ENCODE results near the gene TRAF1. TPM values are rescaled to one million over a fixed set of nuclear protein-coding genes. Genes with fewer than 3 reads are reported as not detected.
A peak's percentile ranks its signal among the peaks of the same experiment; 100 is the strongest.

The TRAF1 gene
- total RNA-seq, 2 experiments from 2014 or later = 60.3 to 61.7 TPM

- peaks cover 92% of the 10 kb centered on the region for H3K36me3 ChIP-seq (ENCODE audit: insufficient read depth, low read length)
- Mint-ChIP-seq H3K27ac (peak overlapping the region; percentile 77), H3K27me3 (no peaks in the 10 kb centered on the region), H3K36me3 (ENCODE audit: low read depth) (peaks cover 98% of the 10 kb centered on the region), H3K4me1 (ENCODE audit: low read depth) (peaks cover 81% of the 10 kb centered on the region), H3K4me3 (no peak overlapping the region), H3K9me3 (no peaks in the 10 kb centered on the region)
- TF ChIP-seq CTCF (IDR thresholded peaks at IDR 0.05) = no peak
- POLR2A ChIA-PET = interaction anchor here (1.2 to 36.2 kb wide), 4 partner anchors 10 to 38 kb away, joined by 3 to 1343 read pairs (median 286); partner anchors contain the start of gene TRAF1
- ATAC-seq (ENCODE audit: poor library complexity) (no peak), DNase-seq (peak in 1 of 14 experiments; percentile 35)
- no peak overlapping the region for H3K4me3 ChIP-seq (ENCODE audit: low read length)
- no peaks in the 10 kb centered on the region for H3K27me3 ChIP-seq (ENCODE audit: control insufficient read depth in 1 of 2, insufficient read depth in 2 of 2, low read length in 2 of 2)
- H3K27ac ChIP-seq (ENCODE audit: low read depth in 1 of 2, low read length in 2 of 2) = peak overlapping the region in 1 of 2 donors; percentile 74
- intact Hi-C loops (cut with DNase I, micrococcal nuclease) = loop anchor here in 1 of 2 experiments (5.0 kb wide), 1 partner anchor 33 kb away; the partner anchor contains the start of gene PHF19
- CTCF ChIA-PET = no interaction called here
- H3K9me3 ChIP-seq (ENCODE audit: control insufficient read depth in 1 of 2, insufficient read depth in 1 of 2, low read length in 2 of 2) = no peaks in the 10 kb centered on the region
- H3K4me1 ChIP-seq (ENCODE audit: insufficient read depth, low read length) = peaks cover 83% of the 10 kb centered on the region
Observed at GRCh38 chr9:120910643-120911042, 16.0 kb downstream of the TRAF1 start.

GRCh38 chr9:120909904-120910303 is 16.7 kb downstream of the TRAF1 start:
- peak; percentile 61 for ATAC-seq (ENCODE audit: poor library complexity)
- peak overlapping the region; percentile 74 to 84 for H3K27ac ChIP-seq (ENCODE audit: low read depth in 1 of 2, low read length in 2 of 2)
- Mint-ChIP-seq H3K4me3 (peak overlapping the region; percentile 30), H3K27ac (peak overlapping the region; percentile 77), H3K36me3 (ENCODE audit: low read depth) (peaks cover 99% of the 10 kb centered on the region), H3K27me3 (no peaks in the 10 kb centered on the region), H3K9me3 (no peaks in the 10 kb centered on the region), H3K4me1 (ENCODE audit: low read depth) (peaks cover 81% of the 10 kb centered on the region)
- no peak overlapping the region for H3K4me3 ChIP-seq (ENCODE audit: low read length)
- H3K4me1 ChIP-seq (ENCODE audit: insufficient read depth, low read length) = peaks cover 83% of the 10 kb centered on the region
- intact Hi-C loops (cut with DNase I, micrococcal nuclease) = loop anchor here in 1 of 2 experiments (5.0 kb wide), 1 partner anchor 33 kb away; the partner anchor contains the start of gene PHF19
- ChIA-PET POLR2A (interaction anchor here (1.0 to 36.2 kb wide), 4 partner anchors 9 to 41 kb away, joined by 3 to 1343 read pairs (median 286); partner anchors contain the start of gene TRAF1), CTCF (interaction anchor here (1.0 to 1.3 kb wide), 2 partner anchors 17 to 41 kb away, joined by 3 to 5 read pairs; partner anchors contain the start of gene TRAF1)
- H3K36me3 ChIP-seq (ENCODE audit: insufficient read depth, low read length) = peaks cover 92% of the 10 kb centered on the region
- no peaks in the 10 kb centered on the region for H3K9me3 ChIP-seq (ENCODE audit: control insufficient read depth in 1 of 2, insufficient read depth in 1 of 2, low read length in 2 of 2)
- no peak for TF ChIP-seq CTCF (IDR thresholded peaks at IDR 0.05)
- peak in 11 of 14 experiments; percentile 35 to 81 (median 55) for DNase-seq
- H3K27me3 ChIP-seq (ENCODE audit: control insufficient read depth in 1 of 2, insufficient read depth in 2 of 2, low read length in 2 of 2) = no peaks in the 10 kb centered on the region

- DNase-seq = peak in 5 of 14 experiments; percentile 34 to 68 (median 50)
- Histone ChIP-seq H3K27me3 (ENCODE audit: control insufficient read depth in 1 of 2, insufficient read depth in 2 of 2, low read length in 2 of 2) (no peaks in the 10 kb centered on the region), H3K36me3 (ENCODE audit: insufficient read depth, low read length) (peaks cover 67% of the 10 kb centered on the region), H3K9me3 (ENCODE audit: control insufficient read depth in 1 of 2, insufficient read depth in 1 of 2, low read length in 2 of 2) (no peaks in the 10 kb centered on the region), H3K4me1 (ENCODE audit: insufficient read depth, low read length) (peaks cover 83% of the 10 kb centered on the region), H3K4me3 (ENCODE audit: low read length) (no peak overlapping the region), H3K27ac (ENCODE audit: low read depth in 1 of 2, low read length in 2 of 2) (peak overlapping the region; percentile 92 to 93)
- peaks cover 83% of the 10 kb centered on the region for H3K36me3 Mint-ChIP-seq (ENCODE audit: low read depth)
- H3K9me3 Mint-ChIP-seq = no peaks in the 10 kb centered on the region
- no peaks in the 10 kb centered on the region for H3K27me3 Mint-ChIP-seq
- intact Hi-C loops (cut with DNase I, micrococcal nuclease) = no loop called here
- peaks cover 87% of the 10 kb centered on the region for H3K4me1 Mint-ChIP-seq (ENCODE audit: low read depth)
- ChIA-PET POLR2A (interaction anchor here (1.1 to 36.2 kb wide), 6 partner anchors 8 to 32 kb away, joined by 3 to 1343 read pairs (median 46); partner anchors contain the start of gene TRAF1), CTCF (interaction anchor here (0.8 kb wide), 1 partner anchor 159 kb away, joined by 3 read pairs; no protein-coding TSS in a partner anchor)
- ATAC-seq (ENCODE audit: poor library complexity) = no peak
- peak overlapping the region; percentile 20 for H3K4me3 Mint-ChIP-seq
- H3K27ac Mint-ChIP-seq = peak overlapping the region; percentile 99
- TF ChIP-seq CTCF (IDR thresholded peaks at IDR 0.05) = no peak
Observed at GRCh38 chr9:120905315-120906164, 21.1 kb downstream of the TRAF1 start.

Data from CD4-positive, alpha-beta T cell (primary cell).